ENCODE results near the gene OTUB2. TPM values are rescaled to one million over a fixed set of nuclear protein-coding genes. Genes with fewer than 3 reads are reported as not detected.

The OTUB2 gene
- total and polyA plus RNA-seq, 10 donors: 0.07 to 1.1 (median 0.43) TPM

GRCh38 chr14:94079891-94080620 is 53.9 kb downstream of the OTUB2 start:
- 2 to 4% (median 3%) methylated on average over 15 of the region's 15 CpGs for WGBS, 5 donors
- Histone ChIP-seq H3K27me3 (replicated peaks in 1 of 7) (no peaks in the 10 kb centered on the region), H3K36me3 (peaks cover 0 to 40% (median 24%) of the 10 kb centered on the region in 6 donors), H3K27ac (peak overlapping the region; percentile 89 to 97 (median 96)), H3K4me1 (peaks cover 28 to 74% (median 63%) of the 10 kb centered on the region in 6 donors), H3K9me3 (peaks cover 0 to 13% (median 13%) of the 10 kb centered on the region in 8 donors), H3K4me3 (peak overlapping the region; percentile 88 to 99 (median 94))
- no peak for DNase-seq
- intact Hi-C loops (cut with DNase I; ENCODE audit: low total_unique reads): no loop called here
- TF ChIP-seq CTCF (IDR thresholded peaks at IDR 0.05 in 8 of 11, conservative IDR thresholded peaks at IDR 0.05 in 3 of 11) (no peak), POLR2AphosphoS5 (IDR thresholded peaks at IDR 0.05) (no peak), POLR2A (IDR thresholded peaks at IDR 0.05) (no peak)

GRCh38 chr14:94080621-94081385 is 54.7 kb downstream of the OTUB2 start, which contains the start of the genes DDX24 and IFI27L1:
Gene DDX24 (minus strand): TSS chr14:94081202. CDS start chr14:94079742, 1,460 bp downstream.
Gene IFI27L1 (plus strand): TSS chr14:94081310. CDS start chr14:94096938, 15,628 bp downstream.
- H3K27me3 ChIP-seq (replicated peaks in 1 of 7): no peaks in the 10 kb centered on the region
- peaks cover 0 to 6% (median 6%) of the 10 kb centered on the region in 8 donors for H3K9me3 ChIP-seq
- peak within 1 kb of the TSS; percentile 88 to 99 (median 94) for H3K4me3 ChIP-seq
- H3K27ac ChIP-seq: peak within 1 kb of the TSS; percentile 89 to 97 (median 96)
- H3K4me1 ChIP-seq: peaks cover 28 to 66% (median 57%) of the 10 kb centered on the region in 6 donors
- DNase-seq: peak; percentile 99
- peak; percentile 88 to 94 (median 90) for TF ChIP-seq POLR2A (IDR thresholded peaks at IDR 0.05)
- peak; percentile 99 for TF ChIP-seq POLR2AphosphoS5 (IDR thresholded peaks at IDR 0.05)
- peak in 1 of 11 experiments; percentile 26 for TF ChIP-seq CTCF (IDR thresholded peaks at IDR 0.05 in 8 of 11, conservative IDR thresholded peaks at IDR 0.05 in 3 of 11)
- WGBS, 5 donors: 0 to 1% (median 0%) methylated on average over 49 to 77 of the region's 77 CpGs
- intact Hi-C loops (cut with DNase I; ENCODE audit: low total_unique reads): no loop called here
- H3K36me3 ChIP-seq: peaks cover 0 to 35% (median 19%) of the 10 kb centered on the region in 6 donors

GRCh38 chr14:94081386-94081820 is 55.3 kb downstream of the OTUB2 start:
- intact Hi-C loops (cut with DNase I; ENCODE audit: low total_unique reads): no loop called here
- 0 to 3% (median 1%) methylated on average over 19 of the region's 19 CpGs for WGBS, 5 donors
- H3K27ac ChIP-seq: peak overlapping the region; percentile 89 to 97 (median 96)
- H3K36me3 ChIP-seq: peaks cover 0 to 29% (median 19%) of the 10 kb centered on the region in 6 donors
- H3K9me3 ChIP-seq: no peaks in the 10 kb centered on the region
- no peaks in the 10 kb centered on the region for H3K27me3 ChIP-seq (replicated peaks in 1 of 7)
- DNase-seq: no peak
- peaks cover 24 to 60% (median 51%) of the 10 kb centered on the region in 6 donors for H3K4me1 ChIP-seq
- peak overlapping the region; percentile 88 to 99 (median 94) for H3K4me3 ChIP-seq
- TF ChIP-seq POLR2A (IDR thresholded peaks at IDR 0.05) (no peak), POLR2AphosphoS5 (IDR thresholded peaks at IDR 0.05) (no peak), CTCF (IDR thresholded peaks at IDR 0.05 in 8 of 11, conservative IDR thresholded peaks at IDR 0.05 in 3 of 11) (no peak)
